CD14-positive monocyte (primary cell): ENCODE measurements around the gene KRTAP10-10. TPM values are rescaled to one million over a fixed set of nuclear protein-coding genes. Genes with fewer than 3 reads are reported as not detected.

ENCODE experiments used
- DNase-seq, 3 donors: peaks; one replicate each; pipeline ENCODE4 v3.0.0-alpha.2; 2011 to 2022
- H2AFZ ChIP-seq: 2 replicates; pipeline ENCODE4 v1.6.0; 2012; ENCODE audit warnings: mild to moderate bottlenecking, low read depth, low read length, inconsistent platforms; ENCODE audit not compliant: insufficient read depth, poor library complexity, severe bottlenecking
- H3K27ac ChIP-seq, 2 donors: 1 replicate in 1 of 2; 2 replicates in 1 of 2; pipeline ENCODE4 v1.5.1; 2012 to 2013; ENCODE audit warnings: low read length in 2 of 2, control low read depth in 1 of 2, inconsistent platforms in 1 of 2, low read depth in 1 of 2, mild to moderate bottlenecking in 1 of 2
- H3K27me3 ChIP-seq, 2 donors: one replicate each; pipeline versions ENCODE4 v1.6.0 to v1.6.1; 2011 to 2013; ENCODE audit warnings: low read length in 2 of 2; ENCODE audit not compliant: control insufficient read depth in 2 of 2, insufficient read depth in 2 of 2
- H3K36me3 ChIP-seq, 2 donors: replicated peaks in 1 of 2; 1 replicate in 1 of 2; 2 replicates in 1 of 2; pipeline versions ENCODE4 v1.5.1 to v1.6.1; 2012 to 2013; ENCODE audit warnings: low read length in 2 of 2, control low read depth in 1 of 2, inconsistent platforms in 1 of 2, mild to moderate bottlenecking in 1 of 2; ENCODE audit not compliant: insufficient read depth in 2 of 2, control insufficient read depth in 1 of 2
- H3K4me1 ChIP-seq, 2 donors: 1 replicate in 1 of 2; 2 replicates in 1 of 2; pipeline versions ENCODE4 v1.5.1 to v1.6.1; 2012 to 2013; ENCODE audit warnings: low read length in 2 of 2, control low read depth in 1 of 2, inconsistent platforms in 1 of 2, mild to moderate bottlenecking in 1 of 2, moderate library complexity in 1 of 2; ENCODE audit not compliant: insufficient read depth in 2 of 2, control insufficient read depth in 1 of 2
- H3K4me2 ChIP-seq: replicated peaks from 2 replicates; pipeline ENCODE3; 2012; ENCODE audit warnings: low read length, moderate library complexity, mild to moderate bottlenecking; ENCODE audit not compliant: poor library complexity, severe bottlenecking; ENCODE audit errors: extremely low read depth
- H3K4me3 ChIP-seq, 3 experiments: fragments of 200-600 bp in 1 of 3; sonication (generic) in 1 of 3; replicated peaks in 1 of 3; 1 replicate in 2 of 3; 2 replicates in 1 of 3; pipeline ENCODE4 v1.5.1; 2011 to 2013; ENCODE audit warnings: low read length in 3 of 3, mild to moderate bottlenecking in 3 of 3, control low read depth in 2 of 3, low read depth in 2 of 3, inconsistent platforms in 1 of 3, moderate library complexity in 1 of 3
- H3K79me2 ChIP-seq: 2 replicates; pipeline ENCODE4 v1.6.0; 2012; ENCODE audit warnings: mild to moderate bottlenecking, control low read depth, inconsistent platforms, low read length, moderate library complexity; ENCODE audit not compliant: insufficient read depth
- H3K9ac ChIP-seq: 2 replicates; pipeline ENCODE4 v1.6.0; 2017; ENCODE audit warnings: low read length, mild to moderate bottlenecking; ENCODE audit not compliant: insufficient read depth, poor library complexity, severe bottlenecking
- H3K9me3 ChIP-seq, 2 donors: replicated peaks in 1 of 2; 1 replicate in 1 of 2; 2 replicates in 1 of 2; pipeline versions ENCODE4 v1.5.1 to v1.6.1; 2012 to 2013; ENCODE audit warnings: low read length in 2 of 2, control low read depth in 1 of 2; ENCODE audit not compliant: control insufficient read depth in 1 of 2, insufficient read depth in 1 of 2
- H4K20me1 ChIP-seq: 2 replicates; pipeline ENCODE4 v1.6.0; 2012; ENCODE audit warnings: mild to moderate bottlenecking, low read length, control low read depth, moderate library complexity; ENCODE audit not compliant: insufficient read depth
- H3K27ac Mint-ChIP-seq, 7 donors: one replicate each; pipeline ENCODE4 v1.8.0; 2020; ENCODE audit warnings: mild to moderate bottlenecking in 7 of 7, mixed read lengths in 7 of 7, moderate library complexity in 6 of 7, inconsistent platforms in 2 of 7
- H3K27me3 Mint-ChIP-seq, 3 donors: one replicate each; pipeline ENCODE4 v1.8.0; 2021 to 2022; ENCODE audit warnings: low read depth in 3 of 3, mild to moderate bottlenecking in 3 of 3, mixed read lengths in 3 of 3, moderate library complexity in 3 of 3, inconsistent platforms in 1 of 3
- H3K36me3 Mint-ChIP-seq, 2 donors: one replicate each; pipeline ENCODE4 v1.8.0; 2020; ENCODE audit warnings: mixed read lengths in 2 of 2, inconsistent platforms in 1 of 2, mild to moderate bottlenecking in 1 of 2
- H3K4me1 Mint-ChIP-seq: one replicate; pipeline ENCODE4 v1.8.0; 2020; ENCODE audit warnings: mild to moderate bottlenecking, mixed read lengths
- H3K4me3 Mint-ChIP-seq, 2 donors: one replicate each; pipeline ENCODE4 v1.8.0; 2020; ENCODE audit warnings: mild to moderate bottlenecking in 2 of 2, mixed read lengths in 2 of 2, moderate library complexity in 1 of 2
- H3K9me3 Mint-ChIP-seq, 7 donors: one replicate each; pipeline ENCODE4 v1.8.0; 2020 to 2022; ENCODE audit warnings: mixed read lengths in 7 of 7, mild to moderate bottlenecking in 6 of 7, moderate library complexity in 6 of 7, inconsistent platforms in 2 of 7
- CTCF ChIP-seq: fragments of 200-600 bp; IDR thresholded peaks from one replicate; pipeline ENCODE4 v1.8.0; 2022; ENCODE audit warnings: antibody characterized with exemption, mild to moderate bottlenecking
- WGBS: methylation state at CpG from one replicate; pipeline ENCODE4 v1.1.5; 2013; ENCODE audit warnings: missing lambda C conversion rate; ENCODE audit not compliant: insufficient coverage; 5-methylcytosine and 5-hydroxymethylcytosine counted together
- intact Hi-C, 2 donors: fragments of 100-400 bp; cut with micrococcal nuclease; formaldehyde crosslinking; loops; one replicate each; pipeline versions ENCODE4 v1.15.0 to v1.15.1; 2023
- polyA plus RNA-seq, 3 donors: library from polyadenylated mRNA; depleted of rRNA in 1 of 3; unstranded in 2 of 3; stranded (reverse) in 1 of 3; fragments of 300-500 nt in 2 of 3; fragments of >200 nt in 1 of 3; fragmentation: Illumina TruSeq in 2 of 3; gene quantifications; 1 replicate in 2 of 3; 2 replicates in 1 of 3; pipeline ENCODE4 v1.2.3, GENCODE V29; 2012 to 2021

KRTAP10-10 gene
- polyA plus RNA-seq, 3 donors = not detected

GRCh38 chr21:44681152-44681551, 44.0 kb downstream of the KRTAP10-10 start:
- H3K27ac ChIP-seq = no peak overlapping the region
- H2AFZ ChIP-seq = no peak overlapping the region
- DNase-seq = no peak
- intact Hi-C loops = no loop called here
- H3K9ac ChIP-seq = no peak overlapping the region
- no peaks in the 10 kb centered on the region for H3K79me2 ChIP-seq
- Mint-ChIP-seq H3K36me3 (no peaks in the 10 kb centered on the region), H3K4me1 (no peaks in the 10 kb centered on the region), H3K27ac (no peak overlapping the region), H3K4me3 (no peak overlapping the region), H3K9me3 (peaks cover 0 to 7% (median 0%) of the 10 kb centered on the region in 7 donors), H3K27me3 (peaks cover 5 to 18% (median 10%) of the 10 kb centered on the region in 3 donors)
- no peaks in the 10 kb centered on the region for H3K27me3 ChIP-seq
- H3K9me3 ChIP-seq = no peaks in the 10 kb centered on the region
- H3K4me3 ChIP-seq = no peak overlapping the region
- 91% methylated on average over 8 of the region's 11 CpGs for WGBS
- H3K36me3 ChIP-seq = no peaks in the 10 kb centered on the region
- no peaks in the 10 kb centered on the region for H4K20me1 ChIP-seq
- no peak for TF ChIP-seq CTCF
- H3K4me2 ChIP-seq = no peak overlapping the region
- no peaks in the 10 kb centered on the region for H3K4me1 ChIP-seq

- Mint-ChIP-seq H3K27me3 (peaks cover 5 to 22% (median 11%) of the 10 kb centered on the region in 3 donors), H3K27ac (no peak within 1 kb of the TSS), H3K9me3 (peaks cover 0 to 5% (median 0%) of the 10 kb centered on the region in 7 donors), H3K4me3 (no peak within 1 kb of the TSS), H3K36me3 (no peaks in the 10 kb centered on the region), H3K4me1 (no peaks in the 10 kb centered on the region)
- TF ChIP-seq CTCF = no peak
- H3K4me2 ChIP-seq = no peak within 1 kb of the TSS
- no peak for DNase-seq
- no peak within 1 kb of the TSS for H3K9ac ChIP-seq
- H3K9me3 ChIP-seq = no peaks in the 10 kb centered on the region
- H3K27ac ChIP-seq = no peak within 1 kb of the TSS
- H2AFZ ChIP-seq = no peak within 1 kb of the TSS
- H3K79me2 ChIP-seq = no peaks in the 10 kb centered on the region
- H3K36me3 ChIP-seq = no peaks in the 10 kb centered on the region
- H3K4me3 ChIP-seq = no peak within 1 kb of the TSS
- no peaks in the 10 kb centered on the region for H4K20me1 ChIP-seq
- no peaks in the 10 kb centered on the region for H3K4me1 ChIP-seq
- no peaks in the 10 kb centered on the region for H3K27me3 ChIP-seq
- 90% methylated on average over 19 of the region's 23 CpGs for WGBS
- intact Hi-C loops = no loop called here
These were observed 44.9 kb downstream of the KRTAP10-10 start, which contains the start of gene KRTAP12-1 for GRCh38 chr21:44681861-44682579. Gene KRTAP12-1 (minus strand): TSS chr21:44682163. CDS start chr21:44682123, 40 bp downstream.
